BLaER1 treated with 17β-estradiol and CSF1 and Interleukin-3, amounts not matched to agents 10 nM and 100 nM (cell line): ENCODE measurements around the gene FAM186B.

Source experiments
- H3K27ac ChIP-seq, 11 experiments: shearing (Covaris generic); formaldehyde crosslinking; 2 replicates each; pipeline ENCODE4 v1.8.1; 2022
- H3K27me3 ChIP-seq, 11 experiments: shearing (Covaris generic); formaldehyde crosslinking; 2 replicates each; pipeline ENCODE4 v1.8.1; 2022
- H3K36me3 ChIP-seq, 11 experiments: shearing (Covaris generic); formaldehyde crosslinking; 2 replicates each; pipeline ENCODE4 v1.8.1; 2022
- H3K4me1 ChIP-seq, 10 experiments: shearing (Covaris generic); formaldehyde crosslinking; 2 replicates each; pipeline ENCODE4 v1.8.1; 2022
- H3K4me2 ChIP-seq, 11 experiments: shearing (Covaris generic); formaldehyde crosslinking; 2 replicates each; pipeline ENCODE4 v1.8.1; 2022
- H3K4me3 ChIP-seq, 10 experiments: shearing (Covaris generic); formaldehyde crosslinking; 2 replicates each; pipeline ENCODE4 v1.8.1; 2022
- H3K9ac ChIP-seq, 11 experiments: shearing (Covaris generic); formaldehyde crosslinking; 2 replicates each; pipeline ENCODE4 v1.8.1; 2022
- H3K9me3 ChIP-seq, 11 experiments: shearing (Covaris generic); formaldehyde crosslinking; replicated peaks in 1 of 11; 2 replicates each; pipeline ENCODE4 v1.8.1; 2022
- H4K20me1 ChIP-seq, 11 experiments: shearing (Covaris generic); formaldehyde crosslinking; 2 replicates each; pipeline ENCODE4 v1.8.1; 2022
- Cebpa-rat ChIP-seq, 11 experiments: shearing (Covaris generic); IDR thresholded peaks; 2 replicates each; pipeline ENCODE4 v1.8.1; 2022

Gene FAM186B

DNA sequence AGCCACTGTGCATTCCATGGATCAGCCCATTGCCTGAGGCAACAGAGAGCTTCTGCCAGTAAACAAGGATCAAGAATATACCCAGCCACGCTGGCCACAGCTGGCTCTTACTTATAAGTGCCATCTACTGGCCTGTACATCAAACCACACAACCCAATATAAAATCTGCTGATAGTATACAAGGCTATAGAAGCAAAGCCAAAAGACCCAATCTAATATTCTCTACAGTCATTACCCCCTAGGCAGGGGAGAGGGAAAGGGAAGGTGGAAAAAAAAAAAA, 4.4 kb upstream of the FAM186B start:
- Histone ChIP-seq H3K9ac (no peak overlapping the region), H3K27me3 (no peaks in the 10 kb centered on the region), H3K27ac (no peak overlapping the region), H3K4me1 (peaks cover 5 to 29% (median 14%) of the 10 kb centered on the region in 10 experiments; a peak in 19 of 20 replicates), H4K20me1 (no peaks in the 10 kb centered on the region), H3K36me3 (peaks cover 0 to 8% (median 0%) of the 10 kb centered on the region in 11 experiments; a peak in 1 of 22 replicates), H3K4me3 (no peak overlapping the region), H3K4me2 (no peak overlapping the region), H3K9me3 (peaks cover 26 to 49% (median 39%) of the 10 kb centered on the region in 11 experiments)
- TF ChIP-seq Cebpa-rat (IDR thresholded peaks at IDR 0.05), result no peak

GRCh38 chr12:49609059-49609874, 3.8 kb upstream of the FAM186B start:
- no peak for TF ChIP-seq Cebpa-rat (IDR thresholded peaks at IDR 0.05)

DNA sequence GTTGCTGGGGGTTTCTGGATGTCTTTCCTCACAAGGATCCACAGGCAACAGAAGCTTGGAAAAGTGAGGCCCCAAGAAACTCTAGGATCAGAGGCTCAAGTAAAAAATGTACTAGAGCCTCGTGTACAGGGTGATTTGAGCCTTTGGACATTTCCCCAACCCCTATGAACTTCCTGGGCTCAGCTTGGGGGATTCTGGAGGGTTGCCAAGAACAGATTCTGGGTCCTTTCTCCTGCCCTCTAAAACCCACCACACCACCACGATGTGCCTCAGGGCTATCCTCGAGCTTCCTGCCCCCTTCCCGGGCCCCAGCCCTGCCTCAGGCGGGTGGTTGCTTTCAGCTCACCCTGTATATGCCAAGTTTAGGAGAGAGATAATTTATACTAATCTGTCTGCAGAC, 583 bp downstream of the FAM186B start:
- peak overlapping the region; percentile 14 to 45 (median 36); a peak in 16 of 22 replicates for H3K4me2 ChIP-seq
- TF ChIP-seq Cebpa-rat (IDR thresholded peaks at IDR 0.05), result no peak
- peaks cover 3 to 12% (median 8%) of the 10 kb centered on the region in 11 experiments; a peak in 17 of 22 replicates for H3K9me3 ChIP-seq
- H3K27me3 ChIP-seq, result no peaks in the 10 kb centered on the region
- no peak overlapping the region for H3K9ac ChIP-seq
- peaks cover 0 to 18% (median 6%) of the 10 kb centered on the region in 11 experiments; a peak in 12 of 22 replicates for H3K36me3 ChIP-seq
- no peak overlapping the region for H3K27ac ChIP-seq
- no peak overlapping the region for H3K4me3 ChIP-seq
- peaks cover 8 to 29% (median 19%) of the 10 kb centered on the region in 10 experiments; a peak in 19 of 20 replicates for H3K4me1 ChIP-seq
- H4K20me1 ChIP-seq, result peaks cover 0 to 10% (median 0%) of the 10 kb centered on the region in 11 experiments; a peak in 3 of 22 replicates

More at GRCh38 chr12:49609059-49609874, 3.8 kb upstream of the FAM186B start:
- Histone ChIP-seq H3K27ac (no peak overlapping the region), H4K20me1 (no peaks in the 10 kb centered on the region; a peak in 1 of 22 replicates), H3K4me1 (peaks cover 8 to 29% (median 19%) of the 10 kb centered on the region in 10 experiments; a peak in 19 of 20 replicates), H3K27me3 (no peaks in the 10 kb centered on the region), H3K9ac (no peak overlapping the region), H3K4me2 (no peak overlapping the region), H3K4me3 (no peak overlapping the region), H3K36me3 (peaks cover 0 to 8% (median 0%) of the 10 kb centered on the region in 11 experiments; a peak in 1 of 22 replicates), H3K9me3 (peaks cover 20 to 43% (median 33%) of the 10 kb centered on the region in 11 experiments)

GRCh38 chr12:49603721-49604120, 1.7 kb downstream of the FAM186B start:
- H3K9ac ChIP-seq, result no peak overlapping the region
- peaks cover 0 to under 1% (median 0%) of the 10 kb centered on the region in 11 experiments; a peak in 1 of 22 replicates for H3K9me3 ChIP-seq
- H3K27me3 ChIP-seq, result no peaks in the 10 kb centered on the region
- no peak for TF ChIP-seq Cebpa-rat (IDR thresholded peaks at IDR 0.05)
- no peak overlapping the region for H3K4me2 ChIP-seq
- H3K4me3 ChIP-seq, result no peak overlapping the region
- peaks cover 0 to 10% (median 0%) of the 10 kb centered on the region in 11 experiments; a peak in 3 of 22 replicates for H4K20me1 ChIP-seq
- peaks cover 8 to 29% (median 19%) of the 10 kb centered on the region in 10 experiments; a peak in 19 of 20 replicates for H3K4me1 ChIP-seq
- H3K27ac ChIP-seq, result no peak overlapping the region
- H3K36me3 ChIP-seq, result peaks cover 0 to 22% (median 8%) of the 10 kb centered on the region in 11 experiments; a peak in 12 of 22 replicates

GRCh38 chr12:49599961-49600360, 5.5 kb downstream of the FAM186B start:
- Histone ChIP-seq H3K36me3 (peaks cover 0 to 22% (median 8%) of the 10 kb centered on the region in 11 experiments; a peak in 14 of 22 replicates), H4K20me1 (peaks cover 0 to 10% (median 0%) of the 10 kb centered on the region in 11 experiments; a peak in 3 of 22 replicates), H3K4me1 (peaks cover 2 to 11% (median 5%) of the 10 kb centered on the region in 10 experiments; a peak in 17 of 20 replicates), H3K27ac (no peak overlapping the region), H3K27me3 (no peaks in the 10 kb centered on the region), H3K9ac (no peak overlapping the region), H3K4me2 (no peak overlapping the region), H3K9me3 (no peaks in the 10 kb centered on the region), H3K4me3 (no peak overlapping the region)
- no peak for TF ChIP-seq Cebpa-rat (IDR thresholded peaks at IDR 0.05)

DNA sequence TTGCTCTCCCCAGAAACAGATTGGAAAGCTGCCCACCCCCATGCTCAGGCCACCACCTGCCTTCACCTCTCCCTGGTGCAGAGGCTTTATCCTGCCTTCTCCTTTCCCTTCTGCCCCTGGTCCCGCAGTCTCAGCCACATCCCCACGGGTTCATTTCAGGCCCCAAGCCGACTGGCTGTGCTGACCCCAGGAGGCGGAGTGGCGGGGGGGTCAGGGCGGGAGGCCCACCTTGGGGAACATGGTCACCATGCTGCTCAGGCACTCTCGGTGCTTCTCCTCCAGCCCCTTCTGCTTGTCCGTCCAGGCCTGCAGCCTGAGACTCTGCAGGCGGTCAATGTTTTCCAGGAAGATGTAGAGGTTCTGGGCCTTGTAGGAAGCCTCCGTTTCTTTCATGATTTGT, 6.9 kb downstream of the FAM186B start:
- H3K36me3 ChIP-seq, result peaks cover 0 to 24% (median 8%) of the 10 kb centered on the region in 11 experiments; a peak in 14 of 22 replicates
- no peak for TF ChIP-seq Cebpa-rat (IDR thresholded peaks at IDR 0.05)
- H4K20me1 ChIP-seq, result peaks cover 0 to 6% (median 0%) of the 10 kb centered on the region in 11 experiments; a peak in 2 of 22 replicates
- no peak overlapping the region for H3K4me3 ChIP-seq
- H3K4me2 ChIP-seq, result 0 out of 22 replicates have a peak overlapping the region, but pooled peaks of 1 of the 11 experiments have one; percentile 5
- H3K4me1 ChIP-seq, result peaks cover 0 to 6% (median 0%) of the 10 kb centered on the region in 10 experiments; a peak in 3 of 20 replicates
- no peaks in the 10 kb centered on the region for H3K27me3 ChIP-seq
- H3K27ac ChIP-seq, result no peak overlapping the region
- no peak overlapping the region for H3K9ac ChIP-seq
- 0 out of 22 replicates have a peak, but pooled peaks cover 0 to under 1% (median 0%) of the 10 kb centered on the region in 11 experiments for H3K9me3 ChIP-seq

DNA sequence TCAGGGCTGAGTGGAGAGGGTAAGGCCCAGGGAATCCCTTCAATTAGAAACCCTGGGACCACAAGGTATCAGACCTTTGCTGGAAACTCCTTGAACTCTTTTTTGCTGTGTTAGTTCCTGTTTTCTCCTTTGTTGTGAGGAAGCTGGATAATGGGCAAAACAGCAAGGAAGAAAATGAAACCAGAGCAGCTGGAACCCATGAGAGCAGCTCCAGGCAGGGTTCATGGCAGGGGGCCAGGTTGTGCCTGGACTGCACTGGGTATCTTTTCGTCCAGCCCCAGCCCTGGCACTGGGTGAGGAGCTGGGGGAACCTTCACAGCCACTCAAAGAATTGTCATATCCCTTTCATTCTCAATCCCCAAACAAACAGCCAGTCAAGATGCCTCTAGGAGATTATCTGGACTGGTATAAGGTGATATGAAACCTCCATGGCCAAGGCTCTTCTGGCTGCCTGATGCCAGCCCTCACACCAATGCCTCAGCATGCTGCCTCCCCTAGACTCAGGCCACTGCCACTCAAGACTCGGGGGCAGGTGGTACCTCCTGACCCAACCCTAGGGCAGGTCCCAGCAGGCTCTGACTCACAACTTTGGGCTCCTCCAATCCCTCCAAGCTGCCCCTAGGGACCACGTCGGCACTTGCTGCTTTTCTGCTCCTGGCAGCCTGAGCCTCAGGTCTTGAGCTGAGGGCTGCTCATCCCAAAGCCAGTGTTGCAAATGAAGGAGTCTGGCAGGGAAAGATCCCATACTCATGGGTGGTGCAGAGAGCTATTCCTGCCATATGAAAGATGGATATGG, 16.5 kb downstream of the FAM186B start:
- H3K4me3 ChIP-seq, result no peak overlapping the region
- H3K9ac ChIP-seq, result peak overlapping the region in 3 of 11 experiments; percentile 11 to 38 (median 26); a peak in 4 of 22 replicates
- H3K9me3 ChIP-seq, result peaks cover 10 to 32% (median 26%) of the 10 kb centered on the region in 11 experiments
- H3K36me3 ChIP-seq, result peaks cover 8 to 66% (median 43%) of the 10 kb centered on the region in 11 experiments; a peak in 21 of 22 replicates
- H3K27ac ChIP-seq, result peak overlapping the region in 8 of 11 experiments; percentile 29 to 59 (median 42); a peak in 13 of 22 replicates
- TF ChIP-seq Cebpa-rat (IDR thresholded peaks at IDR 0.05), result no peak
- peak overlapping the region in 8 of 11 experiments; percentile 11 to 78 (median 56); a peak in 15 of 22 replicates for H3K4me2 ChIP-seq
- H4K20me1 ChIP-seq, result peaks cover 0 to 7% (median 0%) of the 10 kb centered on the region in 11 experiments; a peak in 2 of 22 replicates
- H3K4me1 ChIP-seq, result peaks cover 27 to 40% (median 33%) of the 10 kb centered on the region in 10 experiments
- H3K27me3 ChIP-seq, result no peaks in the 10 kb centered on the region

GRCh38 chr12:49588281-49588680, 17.2 kb downstream of the FAM186B start:
- Histone ChIP-seq H3K36me3 (peaks cover 8 to 66% (median 44%) of the 10 kb centered on the region in 11 experiments; a peak in 21 of 22 replicates), H3K9me3 (peaks cover 10 to 30% (median 26%) of the 10 kb centered on the region in 11 experiments), H3K4me2 (peak overlapping the region in 8 of 11 experiments; percentile 11 to 78 (median 56); a peak in 14 of 22 replicates), H3K9ac (peak overlapping the region in 2 of 11 experiments; percentile 26 to 38; a peak in 3 of 22 replicates), H3K27ac (peak overlapping the region in 8 of 11 experiments; percentile 29 to 59 (median 42); a peak in 12 of 22 replicates), H3K27me3 (no peaks in the 10 kb centered on the region), H3K4me3 (no peak overlapping the region), H4K20me1 (peaks cover 0 to 7% (median 0%) of the 10 kb centered on the region in 11 experiments; a peak in 2 of 22 replicates), H3K4me1 (peaks cover 33 to 42% (median 39%) of the 10 kb centered on the region in 10 experiments)
- TF ChIP-seq Cebpa-rat (IDR thresholded peaks at IDR 0.05), result no peak
